Breast epithelium (tissue), 4 donors: Measurements from ENCODE around the gene GPR108. TPM values are rescaled to one million over a fixed set of nuclear protein-coding genes. Genes with fewer than 3 reads are reported as not detected.

Source experiments
- DNase-seq, 2 donors: peaks; one replicate each; pipeline ENCODE4 v3.0.0-alpha.2; 2019; ENCODE audit warnings: low spot score in 2 of 2
- H3K27ac ChIP-seq, 2 donors: fragments of 200-600 bp; sonication (generic) in 1 of 2; one replicate each; pipeline ENCODE4 v1.5.1; 2016 to 2019; ENCODE audit warnings: mild to moderate bottlenecking in 1 of 2
- H3K27me3 ChIP-seq, 2 donors: fragments of 200-600 bp; sonication (generic) in 1 of 2; one replicate each; pipeline versions ENCODE4 v1.5.1 to v1.6.0; 2017 to 2019; ENCODE audit warnings: control low read depth in 1 of 2, mild to moderate bottlenecking in 1 of 2
- H3K36me3 ChIP-seq: fragments of 200-600 bp; one replicate; pipeline ENCODE4 v1.5.1; 2019
- H3K4me1 ChIP-seq, 2 donors: fragments of 200-600 bp; sonication (generic); one replicate each; pipeline ENCODE4 v1.5.1; 2016 to 2019; ENCODE audit warnings: control low read depth in 1 of 2
- H3K4me3 ChIP-seq, 3 donors: fragments of 200-600 bp; sonication (generic); 1 replicate in 2 of 3; 2 replicates in 1 of 3; pipeline ENCODE4 v1.5.1; 2016 to 2019; ENCODE audit warnings: mild to moderate bottlenecking in 3 of 3, moderate library complexity in 2 of 3
- H3K9me3 ChIP-seq, 2 donors: fragments of 200-600 bp; sonication (generic) in 1 of 2; one replicate each; pipeline ENCODE4 v1.5.1; 2016 to 2019; ENCODE audit warnings: control low read depth in 1 of 2
- POLR2A ChIP-seq: fragments of 450-650 bp; IDR thresholded peaks from one replicate; pipeline ENCODE4 v1.6.1; 2016; ENCODE audit warnings: antibody characterized with exemption, mild to moderate bottlenecking, moderate library complexity
- POLR2AphosphoS5 ChIP-seq, 3 donors: sonication (generic); formaldehyde crosslinking; IDR thresholded peaks; one replicate each; pipeline ENCODE4 v1.6.1; 2017; ENCODE audit warnings: antibody characterized with exemption in 3 of 3
- intact Hi-C: fragments of 100-400 bp; cut with DNase I; formaldehyde crosslinking; loops from one replicate; pipeline ENCODE4 v1.15.1; 2023; ENCODE audit warnings: low total_unique reads
- total RNA-seq, 3 donors: library from RNA; depleted of rRNA; stranded (reverse); fragments of >200 nt; gene quantifications; one replicate each; pipeline ENCODE4 v1.1.0, GENCODE V29; 2016
- TF ChIP-seq, protein P1 (sequence below), 3 donors: fragments of 450-650 bp; IDR thresholded peaks; one replicate each; pipeline ENCODE4 v1.5.1; 2016 to 2017; ENCODE audit warnings: antibody characterized with exemption in 3 of 3, mild to moderate bottlenecking in 3 of 3, moderate library complexity in 3 of 3

The GPR108 gene
- total RNA-seq, 3 donors from 2014 or later, result 62.9 to 98.1 (median 78.0) TPM

- H3K36me3 ChIP-seq, result no peaks in the 10 kb centered on the region
- TF ChIP-seq, protein P1, sequence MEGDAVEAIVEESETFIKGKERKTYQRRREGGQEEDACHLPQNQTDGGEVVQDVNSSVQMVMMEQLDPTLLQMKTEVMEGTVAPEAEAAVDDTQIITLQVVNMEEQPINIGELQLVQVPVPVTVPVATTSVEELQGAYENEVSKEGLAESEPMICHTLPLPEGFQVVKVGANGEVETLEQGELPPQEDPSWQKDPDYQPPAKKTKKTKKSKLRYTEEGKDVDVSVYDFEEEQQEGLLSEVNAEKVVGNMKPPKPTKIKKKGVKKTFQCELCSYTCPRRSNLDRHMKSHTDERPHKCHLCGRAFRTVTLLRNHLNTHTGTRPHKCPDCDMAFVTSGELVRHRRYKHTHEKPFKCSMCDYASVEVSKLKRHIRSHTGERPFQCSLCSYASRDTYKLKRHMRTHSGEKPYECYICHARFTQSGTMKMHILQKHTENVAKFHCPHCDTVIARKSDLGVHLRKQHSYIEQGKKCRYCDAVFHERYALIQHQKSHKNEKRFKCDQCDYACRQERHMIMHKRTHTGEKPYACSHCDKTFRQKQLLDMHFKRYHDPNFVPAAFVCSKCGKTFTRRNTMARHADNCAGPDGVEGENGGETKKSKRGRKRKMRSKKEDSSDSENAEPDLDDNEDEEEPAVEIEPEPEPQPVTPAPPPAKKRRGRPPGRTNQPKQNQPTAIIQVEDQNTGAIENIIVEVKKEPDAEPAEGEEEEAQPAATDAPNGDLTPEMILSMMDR (IDR thresholded peaks at IDR 0.05), result no peak
- TF ChIP-seq POLR2A (no peak), POLR2AphosphoS5 (IDR thresholded peaks at IDR 0.05) (no peak)
- no peaks in the 10 kb centered on the region for H3K4me1 ChIP-seq
These were observed 15.6 kb downstream of the GPR108 start for GRCh38 chr19:6721773-6722172.

DNA sequence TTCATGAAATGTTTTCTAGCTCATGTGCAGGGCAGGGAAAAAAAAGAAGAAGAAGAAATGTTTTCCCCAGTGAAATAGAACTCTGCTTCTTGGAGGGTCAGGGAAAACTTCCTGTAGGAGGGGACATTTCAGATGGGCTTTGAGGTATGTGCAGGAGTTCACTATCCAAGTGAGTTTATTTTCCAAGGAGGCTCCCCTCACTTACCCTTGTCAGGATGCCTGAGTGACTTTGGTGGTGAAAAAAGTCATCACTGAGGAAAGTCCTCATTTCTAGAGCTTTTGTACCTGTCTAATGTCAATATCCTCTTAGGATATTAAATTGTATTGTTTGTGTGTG is 16.3 kb downstream of the GPR108 start:
- no peak for TF ChIP-seq POLR2AphosphoS5 (IDR thresholded peaks at IDR 0.05)
- TF ChIP-seq POLR2A, result no peak
- TF ChIP-seq, protein P1 (IDR thresholded peaks at IDR 0.05), result no peak
- intact Hi-C loops, result no loop called here
- no peak for DNase-seq
- no peaks in the 10 kb centered on the region for H3K4me1 ChIP-seq
- H3K27me3 ChIP-seq, result no peaks in the 10 kb centered on the region
- no peak overlapping the region for H3K4me3 ChIP-seq
- no peaks in the 10 kb centered on the region for H3K9me3 ChIP-seq
- peak overlapping the region; percentile 53 to 72 for H3K27ac ChIP-seq
- H3K36me3 ChIP-seq, result no peaks in the 10 kb centered on the region

More at GRCh38 chr19:6721773-6722172, 15.6 kb downstream of the GPR108 start:
- H3K9me3 ChIP-seq, result no peaks in the 10 kb centered on the region
- peak overlapping the region; percentile 36 to 72 for H3K27ac ChIP-seq
- H3K4me3 ChIP-seq, result no peak overlapping the region
- no peaks in the 10 kb centered on the region for H3K27me3 ChIP-seq
- intact Hi-C loops, result no loop called here
- DNase-seq, result no peak

DNA sequence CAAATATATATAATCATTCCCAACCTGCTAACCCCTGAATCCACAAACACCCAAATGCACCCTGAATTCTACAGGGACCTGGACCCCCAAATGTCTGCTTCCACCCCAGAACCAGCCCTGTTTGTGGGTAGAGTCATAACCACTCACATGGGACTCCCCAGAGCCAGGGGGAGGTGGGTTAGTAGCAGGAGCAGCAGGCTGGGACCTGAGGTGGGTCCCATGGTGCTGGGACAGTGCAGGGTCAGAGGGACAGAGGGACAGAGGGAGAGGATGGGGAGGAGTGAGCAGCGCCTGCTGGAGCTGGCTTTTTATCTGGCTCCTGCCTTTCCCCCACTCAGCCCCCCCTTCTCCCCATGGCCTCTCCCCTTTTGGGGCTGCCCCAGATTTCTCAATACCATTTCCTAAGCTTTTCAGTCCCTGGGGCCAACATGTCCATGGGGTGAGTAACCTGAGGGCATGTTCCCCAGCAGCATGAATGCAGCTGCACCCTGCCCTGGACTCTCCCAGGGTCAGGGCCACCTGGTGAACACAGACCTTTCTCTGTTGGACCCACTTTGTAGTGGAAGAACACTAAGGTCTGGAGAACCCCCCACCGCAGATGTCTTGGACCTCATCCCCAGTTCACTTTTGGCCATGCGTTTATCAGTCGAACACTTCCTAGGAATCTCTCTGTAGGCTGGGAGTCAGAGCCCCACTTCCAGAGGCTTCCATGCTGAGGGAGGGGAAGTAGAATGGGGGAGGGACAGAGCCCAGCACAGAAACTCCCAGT is 16.8 kb downstream of the GPR108 start, which contains the start of gene C3:
Gene C3, minus strand, starts transcription at position 282 of the 769 bp plus-strand sequence. Its CDS starts 61 bp downstream, at position 221.
- DNase-seq, result peak in 1 of 2 donors; percentile 44
- TF ChIP-seq, protein P1 (IDR thresholded peaks at IDR 0.05), result no peak
- TF ChIP-seq POLR2A (peak; percentile 29), POLR2AphosphoS5 (IDR thresholded peaks at IDR 0.05) (peak; percentile 47 to 78 (median 66))
- H3K4me1 ChIP-seq, result no peaks in the 10 kb centered on the region
- H3K9me3 ChIP-seq, result no peaks in the 10 kb centered on the region
- peak within 1 kb of the TSS; percentile 56 to 72 for H3K27ac ChIP-seq
- intact Hi-C loops, result no loop called here
- no peaks in the 10 kb centered on the region for H3K36me3 ChIP-seq
- H3K27me3 ChIP-seq, result no peaks in the 10 kb centered on the region
- peak within 1 kb of the TSS; percentile 34 to 51 (median 35) for H3K4me3 ChIP-seq

DNA sequence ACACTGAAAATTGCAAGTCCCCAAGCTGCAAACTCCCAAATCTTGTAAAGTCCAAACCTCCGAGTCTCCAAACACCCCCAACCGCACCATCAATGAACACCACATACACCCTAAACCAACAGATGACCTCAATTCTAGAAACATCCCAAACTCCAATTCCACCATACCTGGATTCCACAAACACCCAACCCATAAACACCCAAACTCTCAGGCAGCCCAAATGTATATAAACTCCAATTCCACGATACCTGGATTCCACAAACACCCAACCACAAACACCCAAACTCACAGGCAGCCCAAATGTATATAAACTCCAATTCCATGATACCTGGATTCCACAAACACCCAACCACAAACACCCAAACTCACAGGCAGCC is 17.4 kb downstream of the GPR108 start:
- Histone ChIP-seq H3K4me1 (no peaks in the 10 kb centered on the region), H3K4me3 (peak overlapping the region; percentile 34 to 51 (median 35)), H3K27me3 (no peaks in the 10 kb centered on the region), H3K27ac (peak overlapping the region in 1 of 2 donors; percentile 53), H3K36me3 (no peaks in the 10 kb centered on the region), H3K9me3 (no peaks in the 10 kb centered on the region)
- intact Hi-C loops, result no loop called here
- no peak for DNase-seq
- TF ChIP-seq POLR2A, result no peak

GRCh38 chr19:6719540-6719861 is 17.9 kb downstream of the GPR108 start:
- intact Hi-C loops, result no loop called here
- H3K4me1 ChIP-seq, result no peaks in the 10 kb centered on the region
- H3K4me3 ChIP-seq, result peak overlapping the region; percentile 34 to 51 (median 35)
- peak overlapping the region in 1 of 2 donors; percentile 56 for H3K27ac ChIP-seq
- TF ChIP-seq, protein P1 (IDR thresholded peaks at IDR 0.05), result no peak
- TF ChIP-seq POLR2AphosphoS5 (IDR thresholded peaks at IDR 0.05) (no peak), POLR2A (no peak)
- no peaks in the 10 kb centered on the region for H3K27me3 ChIP-seq
- H3K36me3 ChIP-seq, result no peaks in the 10 kb centered on the region
- no peak for DNase-seq
- no peaks in the 10 kb centered on the region for H3K9me3 ChIP-seq
